Adipose tissue (tissue), 3 donors: ENCODE data around the gene MAP2K3. TPM values are rescaled to one million over a fixed set of nuclear protein-coding genes. Genes with fewer than 3 reads are reported as not detected.

ENCODE experiments used
- H3K27ac ChIP-seq: one replicate; pipeline ENCODE4 v1.5.1; 2013; ENCODE audit warnings: low read depth, low read length
- whole genome bisulfite sequencing, 3 donors: extraction: QIAGEN DNeasy Blood & Tissue Kit; methylation state at CpG; one replicate each; pipeline ENCODE4 v1.1.7; 2013; 5-methylcytosine and 5-hydroxymethylcytosine counted together
- polyA plus RNA-seq, 3 donors: library from polyadenylated mRNA; stranded (reverse); fragments of 200-250 nt; gene quantifications; one replicate each; pipeline ENCODE4 v1.2.3, GENCODE V29; 2013
- donor health status: healthy with polysubstance abuse.
- donor health status: Bipolar disorder and iron deficiency.
- donor health status: healthy.

Gene MAP2K3
- polyA plus RNA-seq, 3 donors = 16.2 to 102 (median 32.1) TPM

GRCh38 chr17:21251337-21252010 lies 33.0 kb upstream of the MAP2K3 start:
- 59 to 91% (median 79%) methylated on average over 15 of the region's 15 CpGs for WGBS, 3 donors
- no peak overlapping the region for H3K27ac ChIP-seq

- 20 to 26% (median 21%) methylated on average over 12 of the region's 12 CpGs for WGBS, 3 donors
- no peak overlapping the region for H3K27ac ChIP-seq
Measured at GRCh38 chr17:21252289-21252795, 32.2 kb upstream of the MAP2K3 start.

GRCh38 chr17:21252796-21253645 lies 31.5 kb upstream of the MAP2K3 start, which contains the start of gene NATD1:
Gene NATD1, minus strand, starts transcription at chr17:21253410. Its CDS starts 146 bp downstream, at chr17:21253264.
- no peak within 1 kb of the TSS for H3K27ac ChIP-seq
- WGBS, 3 donors = 0 to 1% (median 1%) methylated on average over 67 to 117 of the region's 117 CpGs

DNA sequence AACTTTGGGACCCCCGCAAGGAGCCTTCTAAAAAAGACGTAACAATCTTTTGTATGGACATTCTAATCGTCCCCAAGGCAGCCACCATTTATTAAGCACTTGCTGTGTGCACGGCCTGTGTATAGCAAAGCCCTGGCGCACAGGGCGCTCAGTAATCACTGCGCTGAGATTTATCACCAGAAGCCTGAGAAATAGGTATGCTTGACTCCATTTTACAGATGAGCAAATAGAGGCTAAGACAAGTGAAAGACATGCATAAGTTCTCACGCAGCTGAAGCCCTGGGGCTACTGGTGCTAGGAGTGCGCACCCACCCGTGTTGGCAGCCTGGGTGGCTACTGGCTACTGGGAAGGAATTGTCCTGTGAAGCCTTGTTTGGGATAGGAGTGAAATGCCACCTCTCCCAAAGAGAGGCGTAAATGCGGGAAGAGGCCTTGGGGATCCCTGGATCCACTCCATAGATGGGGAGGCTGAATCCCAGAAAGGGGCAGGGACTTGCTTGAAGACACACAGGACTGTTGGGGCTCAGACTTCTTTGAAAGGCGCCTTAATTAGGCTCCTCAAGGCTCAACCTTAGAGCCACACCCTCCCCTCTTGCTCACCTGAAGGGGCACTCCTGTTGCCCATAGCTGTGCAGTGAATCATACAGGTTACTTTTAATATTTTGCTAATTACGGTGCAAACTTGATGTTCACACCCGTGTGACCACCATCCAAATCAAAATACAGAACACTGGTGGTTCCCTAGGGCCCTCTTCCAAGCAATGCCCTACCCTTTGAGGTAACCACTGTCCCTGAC lies 30.7 kb upstream of the MAP2K3 start:
- H3K27ac ChIP-seq = no peak overlapping the region
- WGBS, 3 donors = 41 to 47% (median 41%) methylated on average over 15 of the region's 15 CpGs

DNA sequence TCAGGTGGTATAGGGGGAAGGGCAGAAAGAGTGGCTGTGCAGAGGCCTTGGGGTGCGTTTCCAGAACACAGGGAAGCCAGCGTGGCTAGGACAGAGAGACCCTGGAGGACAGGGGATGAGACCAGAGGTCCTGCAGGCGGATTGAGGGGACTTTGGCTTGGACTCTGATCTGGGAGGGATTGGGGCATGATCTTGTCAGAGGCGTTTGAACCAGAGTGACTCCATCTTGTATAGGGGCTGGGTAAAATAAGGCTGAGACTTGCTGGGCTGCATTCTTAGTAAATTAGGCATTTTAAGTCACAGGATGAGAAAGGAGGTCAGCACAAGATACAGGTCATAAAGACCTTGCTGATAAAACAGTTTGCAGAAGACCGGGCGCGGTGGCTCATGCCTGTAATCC lies 25.9 kb upstream of the MAP2K3 start:
- H3K27ac ChIP-seq = no peak overlapping the region
- 81 to 96% (median 93%) methylated on average over 7 of the region's 7 CpGs for WGBS, 3 donors

DNA sequence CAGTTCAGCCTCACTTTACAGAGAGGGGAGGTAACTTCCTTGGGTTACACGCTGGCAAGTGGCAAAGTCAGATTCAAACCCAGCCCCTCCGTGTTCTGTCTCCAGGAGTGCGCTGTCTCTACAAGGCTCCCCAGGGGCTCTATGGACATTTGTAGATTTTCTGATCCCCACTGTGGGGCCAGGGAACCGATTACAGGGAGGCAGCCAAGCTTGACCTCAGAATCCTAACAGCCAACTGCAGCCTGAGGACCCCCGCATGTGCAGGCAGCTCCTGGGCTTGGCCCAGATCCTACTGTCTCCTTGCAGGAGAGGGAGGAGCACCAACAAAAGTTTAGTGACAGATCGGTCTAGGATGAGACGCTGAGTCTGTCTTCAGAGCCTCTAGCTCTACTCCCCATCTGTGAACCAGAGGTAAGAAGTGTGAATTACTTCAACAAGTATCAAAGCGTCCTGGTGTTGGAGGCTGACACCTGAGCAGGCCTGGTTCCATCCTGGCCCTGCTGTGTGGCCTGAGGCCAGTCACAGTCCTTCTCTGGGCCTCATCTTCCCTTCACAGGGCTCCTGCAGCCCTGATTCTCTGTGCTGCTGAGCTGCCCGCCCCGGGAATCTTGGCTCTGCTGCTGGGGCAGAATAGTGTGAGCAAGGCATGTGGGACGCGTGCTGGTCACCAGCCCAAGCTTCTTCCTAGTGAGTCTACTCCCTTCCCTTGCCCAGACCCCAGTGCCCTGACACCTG lies 22.1 kb upstream of the MAP2K3 start:
- H3K27ac ChIP-seq = no peak overlapping the region
- 73 to 84% (median 82%) methylated on average over 12 of the region's 12 CpGs for WGBS, 3 donors

DNA sequence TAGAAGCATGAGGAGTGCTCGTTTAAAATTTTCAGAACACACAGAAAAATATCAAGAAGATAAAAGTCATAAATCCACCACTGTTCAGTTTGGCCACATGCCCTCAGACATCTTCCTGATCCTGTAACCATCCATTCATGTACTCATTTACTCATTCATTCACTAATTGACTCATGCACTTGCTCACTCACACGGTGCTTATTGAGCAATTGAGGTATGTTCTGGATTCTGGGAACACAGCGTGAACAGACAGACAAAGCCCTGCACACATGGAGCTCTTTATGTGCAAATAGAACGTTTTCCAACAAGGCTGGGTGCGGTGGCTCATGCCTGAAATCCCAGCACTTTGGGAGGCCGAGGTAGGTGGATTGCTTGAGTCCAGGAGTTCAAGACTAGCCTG lies 21.1 kb upstream of the MAP2K3 start:
- H3K27ac ChIP-seq = no peak overlapping the region
- WGBS, 3 donors = 58 to 70% (median 67%) methylated on average over 6 of the region's 6 CpGs

GRCh38 chr17:21268596-21269188 lies 15.8 kb upstream of the MAP2K3 start:
- WGBS, 3 donors = 72 to 80% (median 75%) methylated on average over 7 of the region's 7 CpGs
- no peak overlapping the region for H3K27ac ChIP-seq

DNA sequence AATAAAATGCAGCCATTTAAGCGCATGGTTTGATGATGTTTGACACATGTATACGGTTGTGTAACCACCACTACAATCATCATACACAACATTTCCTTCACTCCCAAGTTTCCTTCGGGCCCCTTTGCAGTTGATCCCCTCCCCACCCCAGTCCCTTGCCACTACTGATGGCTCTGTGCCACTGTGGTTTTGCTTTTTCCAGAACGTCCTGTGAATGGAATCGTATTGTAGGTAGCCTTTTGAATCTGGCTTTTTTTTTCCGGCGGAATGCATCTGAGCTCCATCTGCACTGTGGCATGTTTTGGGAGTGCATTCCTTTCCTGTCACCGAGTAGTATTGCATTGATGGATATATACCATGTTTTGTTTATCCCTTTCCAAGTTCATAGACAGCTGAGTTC lies 15.1 kb upstream of the MAP2K3 start:
- 42 to 57% (median 43%) methylated on average over 8 of the region's 8 CpGs for WGBS, 3 donors
- H3K27ac ChIP-seq = no peak overlapping the region

DNA sequence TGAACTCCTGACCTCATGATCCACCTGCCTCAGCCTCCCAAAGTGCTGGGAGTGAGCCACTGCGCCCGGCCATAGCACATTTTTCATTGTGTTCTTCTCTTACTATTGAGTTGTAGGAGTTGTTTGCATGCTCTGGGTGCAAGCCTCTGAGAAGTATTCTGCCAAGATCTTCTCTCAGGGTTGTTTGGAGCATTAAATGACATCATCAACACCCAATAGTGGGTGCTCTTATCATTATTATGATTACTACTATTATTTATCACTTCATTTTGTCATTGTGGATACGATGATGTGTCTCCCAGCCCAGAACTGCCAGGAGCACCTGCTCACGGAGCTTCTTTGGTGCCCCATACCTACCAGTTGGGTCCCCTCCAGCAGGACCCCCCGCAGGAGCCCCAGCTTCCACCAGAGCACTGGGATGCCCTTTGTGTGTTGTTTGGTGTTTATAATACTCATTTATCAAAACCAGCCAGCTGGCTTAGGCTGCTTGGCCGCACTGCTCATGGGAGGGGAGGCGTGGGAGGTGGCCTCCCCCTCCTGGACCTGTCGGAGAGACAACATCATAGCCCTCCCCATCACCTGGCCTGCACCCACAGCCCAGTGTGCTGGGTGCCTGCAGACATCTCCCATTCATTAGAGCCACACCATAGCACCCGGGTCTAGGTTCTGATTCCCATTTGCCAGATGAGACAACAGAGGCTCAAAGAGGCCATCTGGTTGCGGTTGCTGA lies 12.9 kb upstream of the MAP2K3 start:
- no peak overlapping the region for H3K27ac ChIP-seq
- 84 to 94% (median 87%) methylated on average over 10 of the region's 10 CpGs for WGBS, 3 donors

GRCh38 chr17:21272250-21272649 lies 12.3 kb upstream of the MAP2K3 start:
- WGBS, 3 donors = 86 to 92% (median 88%) methylated on average over 3 of the region's 3 CpGs
- H3K27ac ChIP-seq = no peak overlapping the region

- 61 to 75% (median 73%) methylated on average over 13 to 14 of the region's 14 CpGs for WGBS, 3 donors
- no peak overlapping the region for H3K27ac ChIP-seq
Measured at GRCh38 chr17:21272881-21273792, 11.4 kb upstream of the MAP2K3 start.

DNA sequence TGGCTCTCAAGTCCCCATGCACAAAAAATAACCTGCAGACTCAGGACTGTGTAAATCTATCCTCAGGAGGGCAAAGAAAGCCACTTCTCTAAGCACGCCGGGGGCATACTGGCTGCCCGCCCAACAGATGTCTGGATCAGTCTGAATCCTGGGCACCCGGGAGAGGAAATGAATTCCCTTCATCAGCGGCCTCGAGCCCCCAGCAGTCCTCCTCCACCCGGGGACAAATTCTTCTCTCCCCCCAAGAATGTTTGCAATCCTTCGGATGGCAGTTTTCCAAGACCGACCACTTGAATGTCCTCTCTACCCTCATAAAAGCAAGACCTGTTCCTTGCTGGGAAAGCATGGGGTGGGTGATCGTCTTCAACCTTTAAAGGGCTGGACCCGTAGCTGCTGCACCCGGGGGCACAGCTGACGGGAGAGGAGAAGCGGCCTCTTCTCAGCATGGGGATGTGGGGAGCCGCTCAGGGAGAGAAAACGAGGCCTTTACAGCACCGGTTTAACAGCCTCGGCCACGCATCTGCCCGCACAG lies 9.4 kb upstream of the MAP2K3 start:
- WGBS, 3 donors = 8 to 23% (median 12%) methylated on average over 20 of the region's 20 CpGs
- no peak overlapping the region for H3K27ac ChIP-seq

DNA sequence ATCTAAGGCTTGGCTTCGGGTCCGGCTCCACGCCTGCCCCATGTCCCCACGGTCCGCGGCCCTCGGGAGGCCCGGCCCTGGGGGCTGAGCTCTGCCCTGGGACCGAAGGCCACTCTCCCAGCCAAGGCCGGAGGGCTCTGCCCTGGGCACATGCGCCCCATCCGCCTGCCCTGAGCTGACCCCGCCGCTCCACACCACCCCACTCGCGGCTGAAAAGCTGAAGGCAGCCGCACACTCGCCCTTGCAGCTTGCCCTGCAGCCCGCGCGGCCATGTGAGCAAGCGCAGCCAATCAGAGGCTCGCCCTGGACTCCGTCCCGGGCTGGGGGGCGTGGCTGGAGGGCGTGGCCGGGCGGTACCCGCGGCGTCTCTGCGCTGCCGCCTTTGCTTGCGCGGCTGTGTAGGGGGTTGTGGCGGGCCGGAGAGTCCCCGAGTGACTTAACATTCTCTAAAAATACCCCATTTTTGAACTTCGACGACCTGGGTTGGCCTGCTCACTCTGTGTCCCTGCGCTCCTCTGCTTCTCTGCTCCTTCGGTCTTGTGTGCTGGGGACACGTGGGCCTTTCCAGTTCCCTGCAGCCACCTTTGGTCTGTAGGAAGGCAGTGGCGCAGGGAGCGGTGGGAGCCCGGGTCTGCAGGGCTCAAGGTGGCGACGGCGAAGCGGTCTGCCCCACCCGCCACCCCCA lies 8.8 kb upstream of the MAP2K3 start:
- H3K27ac ChIP-seq = no peak overlapping the region
- WGBS, 3 donors = 0% methylated on average over 51 to 52 of the region's 52 CpGs

DNA sequence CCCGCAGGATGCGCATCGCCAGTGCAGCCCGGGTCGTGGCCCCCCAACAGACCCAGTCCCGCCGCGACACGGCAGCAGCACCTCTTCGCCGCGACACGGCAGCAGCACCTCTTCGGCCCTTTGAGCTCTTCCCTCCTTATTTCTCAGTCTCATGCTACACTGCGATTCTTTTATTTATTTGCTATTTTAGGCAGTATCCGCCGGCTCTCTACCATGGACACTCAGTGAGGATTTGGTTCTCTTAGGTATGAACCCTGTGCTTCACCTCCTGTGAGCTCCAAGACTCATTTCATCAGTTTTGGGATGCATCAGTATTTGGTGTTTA lies 8.3 kb upstream of the MAP2K3 start:
- no peak overlapping the region for H3K27ac ChIP-seq
- 9 to 17% (median 14%) methylated on average over 13 to 17 of the region's 17 CpGs for whole genome bisulfite sequencing, 3 donors

DNA sequence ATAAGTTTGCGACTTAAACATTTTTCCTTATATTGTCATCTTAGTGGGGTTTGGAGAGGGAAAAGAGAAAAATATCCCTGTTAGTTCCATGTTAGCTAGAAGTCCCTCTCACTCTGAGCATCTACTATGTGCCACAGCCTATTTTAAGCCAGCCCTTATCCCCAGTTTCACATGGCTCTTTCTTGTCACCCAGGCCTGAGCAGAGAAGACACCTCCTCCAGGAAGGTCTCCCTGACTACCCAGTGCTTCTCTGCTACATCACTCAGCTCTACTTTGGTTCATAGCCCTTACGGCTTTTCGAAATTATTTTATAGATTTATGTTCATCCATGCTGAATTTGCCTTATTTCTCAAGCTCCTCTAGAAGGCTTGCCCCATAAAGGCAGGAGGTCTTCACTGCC lies 7.2 kb upstream of the MAP2K3 start:
- H3K27ac ChIP-seq = no peak overlapping the region
- 95 to 98% (median 98%) methylated on average over 3 of the region's 3 CpGs for WGBS, 3 donors
